Activated T-cell treated with anti-CD3 and anti-CD28 coated beads, Interleukin-2, amount 50 U/mL, for 48 hours (primary cell): Measurements from ENCODE around the gene PUS7.
"Not testable (repeated sequence)": the region's sequence is repeated elsewhere in the genome, so short reads cannot be mapped to it uniquely, and the experiment has no call there.

Experiments used
- DNase-seq, 2 experiments: peaks; one replicate each; pipeline ENCODE4 v3.0.0-alpha.2; 2020

PUS7 gene

GRCh38 chr7:105521717-105522463 lies at the start of gene PUS7:
TSS of gene PUS7 (minus strand) at chr7:105522271. CDS start at chr7:105508512, 13,759 bp downstream.
- peak; percentile 90 to 92 for DNase-seq

DNA sequence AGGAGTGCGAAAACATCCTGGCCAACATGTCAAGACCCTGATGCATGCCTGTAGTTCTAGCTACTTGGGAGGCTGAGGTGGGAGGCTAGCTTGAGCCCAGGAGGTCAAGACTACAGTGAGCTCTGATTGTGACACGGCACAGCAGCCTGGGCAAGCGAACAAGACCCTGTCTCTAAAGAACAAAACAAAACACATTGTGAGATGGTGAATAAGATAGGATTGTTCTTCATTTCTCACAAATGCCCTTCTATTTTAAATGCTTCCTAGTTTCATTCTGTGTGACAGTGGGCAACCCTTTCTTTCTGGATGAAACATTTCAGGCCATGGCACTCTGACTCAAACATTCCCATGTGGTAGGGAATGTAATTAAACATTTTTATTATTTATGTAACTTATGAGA lies 45.8 kb upstream of the PUS7 start:
- DNase-seq: no peak

- no peak for DNase-seq
Measured at GRCh38 chr7:105567024-105567423, 45.0 kb upstream of the PUS7 start.

GRCh38 chr7:105565190-105565589 lies 43.1 kb upstream of the PUS7 start:
- DNase-seq: no peak

- no peak for DNase-seq
Measured at GRCh38 chr7:105559926-105560325, 37.9 kb upstream of the PUS7 start.

DNA sequence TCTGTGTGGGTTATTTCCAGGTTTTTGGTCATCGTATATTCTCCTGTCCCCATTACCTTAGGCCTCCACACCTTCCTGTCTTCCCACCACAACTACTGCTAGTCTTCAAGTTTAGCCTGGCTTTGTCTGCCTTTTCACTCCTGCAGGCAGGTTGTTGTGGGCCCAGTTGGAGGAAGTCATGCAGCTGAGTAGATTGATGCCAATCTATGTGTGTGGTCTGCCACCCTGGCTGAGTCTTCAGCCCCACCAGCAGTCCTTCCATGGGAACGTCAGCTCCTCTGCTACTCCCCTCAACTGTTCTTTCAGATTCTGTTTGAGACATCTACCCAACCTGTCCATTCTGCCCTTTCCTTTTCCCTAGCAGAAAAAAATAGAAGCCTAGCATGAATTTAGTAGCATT lies 16.3 kb upstream of the PUS7 start:
- DNase-seq: no peak

GRCh38 chr7:105532709-105533460 lies 10.8 kb upstream of the PUS7 start:
- DNase-seq: no peak

- peak; percentile 94 to 96 for DNase-seq
Measured at GRCh38 chr7:105531792-105532671, 10.0 kb upstream of the PUS7 start, which contains the start of gene RINT1. TSS of gene RINT1 (plus strand) at chr7:105532201. CDS start at chr7:105532316, 115 bp downstream.

DNA sequence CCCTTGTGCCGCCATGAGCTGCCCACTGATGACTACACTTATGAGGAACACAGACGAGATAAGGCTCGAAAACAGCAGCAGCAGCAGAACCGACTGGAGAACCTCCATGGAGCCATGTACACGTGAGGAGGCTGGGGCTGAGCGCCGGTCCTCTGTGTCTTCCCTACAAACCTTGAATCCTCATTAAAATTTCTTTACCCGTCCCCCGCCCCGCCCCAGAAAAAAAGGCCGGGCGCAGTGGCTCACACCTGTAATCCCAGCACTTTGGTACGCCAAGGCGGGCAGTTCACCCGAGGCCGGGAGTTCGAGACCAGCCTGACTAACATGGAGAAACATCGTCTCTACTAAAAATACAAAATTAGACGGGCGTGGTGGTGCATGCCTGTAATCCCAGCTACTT lies 8.5 kb upstream of the PUS7 start:
- DNase-seq: no peak

DNA sequence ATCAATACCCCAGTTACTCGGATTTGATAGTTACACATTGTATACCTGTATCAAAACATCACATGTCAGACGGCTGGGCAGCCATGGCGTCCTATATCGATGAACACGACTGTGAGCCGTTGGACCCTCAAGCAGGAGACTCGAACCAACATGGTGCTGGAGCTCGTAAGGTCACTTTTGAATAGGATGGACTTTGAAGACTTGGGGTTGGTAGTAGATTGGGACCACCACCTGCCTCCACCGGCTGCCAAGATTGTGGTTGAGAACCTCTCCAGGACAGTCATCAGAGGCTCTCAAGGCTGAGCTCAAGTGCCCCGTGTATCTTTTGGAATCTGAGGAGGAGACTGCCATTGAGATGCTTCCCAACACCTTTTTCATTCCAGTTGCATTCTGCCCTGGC lies 8.1 kb upstream of the PUS7 start:
- no peak for DNase-seq

DNA sequence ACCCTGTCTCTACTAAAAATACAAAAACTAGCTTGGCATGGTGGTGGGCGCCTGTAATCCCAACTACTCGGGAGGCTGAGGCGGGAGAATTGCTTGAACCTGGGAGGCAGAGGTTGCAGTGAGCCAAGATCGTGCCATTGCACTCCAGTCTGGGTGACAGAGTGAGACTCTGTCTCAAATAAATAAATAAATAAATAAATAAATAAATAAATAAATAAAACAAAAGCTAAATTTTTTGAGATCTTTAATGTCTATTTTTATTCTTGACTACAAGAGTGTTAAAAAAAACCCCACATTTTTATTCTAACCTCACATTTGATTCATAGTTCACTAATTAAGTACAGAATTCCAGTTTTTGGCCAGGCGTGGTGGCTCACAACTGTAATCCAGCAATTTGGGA lies 5.7 kb upstream of the PUS7 start:
- not testable (repeated sequence) for DNase-seq

GRCh38 chr7:105524840-105525239 lies 2.8 kb upstream of the PUS7 start:
- no peak for DNase-seq

- not testable (repeated sequence) for DNase-seq
Measured at GRCh38 chr7:105524423-105524822, 2.4 kb upstream of the PUS7 start.

- DNase-seq: peak; percentile 74 to 78
Measured at GRCh38 chr7:105521027-105521716, 899 bp downstream of the PUS7 start.

- DNase-seq: not testable (repeated sequence)
Measured at GRCh38 chr7:105520620-105521019, 1.5 kb downstream of the PUS7 start.

DNA sequence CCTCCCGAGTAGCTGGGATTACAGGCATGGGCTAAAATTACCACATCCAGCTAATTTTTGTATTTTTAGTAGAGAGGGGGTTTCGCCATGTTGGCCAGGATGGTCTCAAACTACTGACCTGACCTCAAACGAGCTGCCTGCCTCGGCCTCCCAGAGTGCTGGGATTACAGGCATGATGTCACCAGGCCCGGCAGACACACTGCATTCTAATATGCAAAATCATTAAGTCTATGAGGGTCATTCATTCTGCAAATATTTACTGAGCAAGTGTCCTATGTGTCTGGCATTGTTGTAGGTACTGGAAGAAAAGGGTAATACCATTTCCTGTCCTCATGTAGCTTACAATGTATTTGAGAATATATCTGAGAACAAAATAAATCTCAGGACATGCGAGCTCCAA lies 2.7 kb downstream of the PUS7 start:
- DNase-seq: no peak

GRCh38 chr7:105515610-105516009 lies 6.5 kb downstream of the PUS7 start:
- not testable (repeated sequence) for DNase-seq

DNA sequence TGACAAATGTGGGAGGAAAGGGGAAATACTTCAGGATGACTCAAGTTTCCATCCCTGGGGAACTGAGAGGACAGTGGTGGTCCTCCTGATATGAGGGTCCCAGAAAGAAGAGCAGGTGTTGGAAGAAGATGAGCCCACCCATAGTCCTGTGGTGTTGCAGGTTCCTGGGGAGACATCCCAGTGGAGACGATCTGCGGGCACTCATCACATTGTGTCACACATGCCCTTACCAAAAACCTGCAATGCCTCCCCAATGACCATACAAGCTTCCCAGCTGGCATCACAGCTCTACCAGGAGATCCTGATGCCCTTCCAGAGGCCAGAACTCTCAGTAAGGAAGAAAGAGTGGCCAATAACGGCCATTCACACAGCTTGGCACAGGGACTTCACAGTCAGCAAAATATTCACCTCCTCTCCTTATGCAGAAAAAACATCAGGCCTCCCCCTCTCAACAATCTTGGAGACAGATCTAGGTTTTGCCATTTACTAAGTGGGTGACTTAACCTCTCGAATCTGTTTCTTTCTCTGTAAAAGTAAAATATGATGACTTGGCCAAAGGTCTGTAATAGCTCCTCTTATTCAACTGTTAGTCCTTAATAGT lies 9.0 kb downstream of the PUS7 start:
- DNase-seq: no peak

DNA sequence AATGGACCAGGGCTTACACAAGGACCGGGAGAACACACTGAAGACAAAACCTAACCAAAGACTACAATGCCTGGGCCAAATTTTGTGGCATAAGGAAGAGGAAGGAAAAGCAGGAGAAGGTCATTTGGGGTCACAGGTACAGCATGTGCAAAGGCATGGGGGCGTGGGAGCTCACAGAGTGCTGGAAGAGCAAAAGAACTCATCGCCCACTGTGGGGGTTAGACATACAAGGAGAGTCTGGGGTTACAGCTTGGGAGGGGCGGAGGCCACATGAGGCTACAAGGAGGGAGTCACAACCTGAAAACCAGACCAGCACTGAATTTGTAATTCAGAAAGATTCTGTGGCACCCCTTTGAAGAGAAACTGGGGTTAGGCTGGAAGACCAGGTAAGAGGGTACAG lies 9.7 kb downstream of the PUS7 start:
- no peak for DNase-seq

- DNase-seq: no peak
Measured at GRCh38 chr7:105502173-105502572, 19.9 kb downstream of the PUS7 start.

DNA sequence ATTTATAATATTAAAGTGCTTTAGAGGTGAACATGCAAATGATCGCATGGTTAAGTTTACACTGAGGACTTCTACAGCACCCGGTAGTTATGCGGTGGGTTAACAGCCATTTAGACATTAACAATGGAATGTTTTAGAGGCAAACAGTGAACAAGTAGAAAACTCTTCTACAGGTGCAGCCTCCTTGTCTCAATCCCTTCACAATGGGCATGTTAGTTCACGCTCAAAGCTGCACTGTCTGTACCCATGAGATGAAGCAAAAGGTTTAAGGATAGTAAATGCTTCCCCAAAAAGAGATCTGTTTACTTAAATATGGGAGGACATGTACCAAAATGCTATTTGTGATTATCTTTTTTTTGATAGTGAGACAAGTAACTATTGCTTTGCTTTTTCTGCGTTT lies 25.1 kb downstream of the PUS7 start:
- no peak for DNase-seq

GRCh38 chr7:105496521-105496920 lies 25.6 kb downstream of the PUS7 start:
- no peak for DNase-seq
